ENCODE data around the gene RIN3. TPM values are rescaled to one million over a fixed set of nuclear protein-coding genes. Genes with fewer than 3 reads are reported as not detected.

Gene RIN3
- total RNA-seq, 6 experiments from 2014 or later: 10.7 to 20.4 (median 18.9) TPM

DNA sequence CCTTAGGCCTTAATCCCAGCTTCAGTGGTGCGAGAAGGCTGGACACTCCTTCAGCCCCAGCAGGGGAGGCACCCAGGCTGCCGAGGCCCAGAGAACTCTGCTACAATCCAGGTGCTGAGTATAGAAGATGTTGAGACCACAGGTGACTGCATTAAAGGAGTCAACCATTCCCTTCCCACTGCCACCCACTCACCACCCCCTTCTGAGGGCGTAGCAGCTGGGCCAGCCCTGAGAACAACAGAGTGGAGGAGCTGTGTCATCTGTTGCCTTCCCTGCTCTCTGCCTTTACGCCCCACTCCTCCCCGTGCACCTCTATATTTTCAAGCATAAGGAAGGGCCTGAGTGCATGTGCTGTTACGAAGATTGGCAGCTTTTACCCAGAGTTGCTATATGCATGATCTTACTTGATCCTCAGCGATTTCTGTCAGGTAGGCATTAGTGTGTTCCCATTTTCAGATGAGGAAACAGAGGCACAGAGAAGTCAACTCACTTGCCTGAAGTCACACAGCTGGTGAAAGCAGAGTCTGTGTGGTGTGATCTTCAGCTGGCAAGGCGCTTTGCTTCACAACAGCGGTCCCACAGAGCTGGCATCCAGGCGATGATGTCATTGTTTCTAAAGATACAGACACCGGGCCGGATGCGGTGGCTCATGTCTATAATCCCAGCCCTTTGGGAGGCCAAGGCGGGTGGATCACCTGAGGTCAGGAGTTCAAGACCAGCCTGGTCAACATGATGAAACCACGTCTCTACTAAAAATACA is 46.7 kb downstream of the RIN3 start:
- TF ChIP-seq, protein P1, sequence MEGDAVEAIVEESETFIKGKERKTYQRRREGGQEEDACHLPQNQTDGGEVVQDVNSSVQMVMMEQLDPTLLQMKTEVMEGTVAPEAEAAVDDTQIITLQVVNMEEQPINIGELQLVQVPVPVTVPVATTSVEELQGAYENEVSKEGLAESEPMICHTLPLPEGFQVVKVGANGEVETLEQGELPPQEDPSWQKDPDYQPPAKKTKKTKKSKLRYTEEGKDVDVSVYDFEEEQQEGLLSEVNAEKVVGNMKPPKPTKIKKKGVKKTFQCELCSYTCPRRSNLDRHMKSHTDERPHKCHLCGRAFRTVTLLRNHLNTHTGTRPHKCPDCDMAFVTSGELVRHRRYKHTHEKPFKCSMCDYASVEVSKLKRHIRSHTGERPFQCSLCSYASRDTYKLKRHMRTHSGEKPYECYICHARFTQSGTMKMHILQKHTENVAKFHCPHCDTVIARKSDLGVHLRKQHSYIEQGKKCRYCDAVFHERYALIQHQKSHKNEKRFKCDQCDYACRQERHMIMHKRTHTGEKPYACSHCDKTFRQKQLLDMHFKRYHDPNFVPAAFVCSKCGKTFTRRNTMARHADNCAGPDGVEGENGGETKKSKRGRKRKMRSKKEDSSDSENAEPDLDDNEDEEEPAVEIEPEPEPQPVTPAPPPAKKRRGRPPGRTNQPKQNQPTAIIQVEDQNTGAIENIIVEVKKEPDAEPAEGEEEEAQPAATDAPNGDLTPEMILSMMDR (IDR thresholded peaks at IDR 0.05): no peak
- no peak for TF ChIP-seq POLR2A (IDR thresholded peaks at IDR 0.05)
- no peaks in the 10 kb centered on the region for H3K9me3 ChIP-seq
- no peak for DNase-seq
- H3K36me3 ChIP-seq: peaks cover 0 to 4% (median 1%) of the 10 kb centered on the region in 4 donors
- no peak overlapping the region for H3K4me3 ChIP-seq
- H3K27ac ChIP-seq: no peak overlapping the region
- peaks cover 0 to 13% (median 0%) of the 10 kb centered on the region in 4 donors for H3K4me1 ChIP-seq
- intact Hi-C loops (cut with DNase I): no loop called here
- H3K27me3 ChIP-seq: no peaks in the 10 kb centered on the region
- no peak for ATAC-seq
- WGBS (ENCODE audit: insufficient coverage, low coverage, low lambda C conversion rate, missing lambda C conversion rate): 84% methylated on average over 8 of the region's 15 CpGs

DNA sequence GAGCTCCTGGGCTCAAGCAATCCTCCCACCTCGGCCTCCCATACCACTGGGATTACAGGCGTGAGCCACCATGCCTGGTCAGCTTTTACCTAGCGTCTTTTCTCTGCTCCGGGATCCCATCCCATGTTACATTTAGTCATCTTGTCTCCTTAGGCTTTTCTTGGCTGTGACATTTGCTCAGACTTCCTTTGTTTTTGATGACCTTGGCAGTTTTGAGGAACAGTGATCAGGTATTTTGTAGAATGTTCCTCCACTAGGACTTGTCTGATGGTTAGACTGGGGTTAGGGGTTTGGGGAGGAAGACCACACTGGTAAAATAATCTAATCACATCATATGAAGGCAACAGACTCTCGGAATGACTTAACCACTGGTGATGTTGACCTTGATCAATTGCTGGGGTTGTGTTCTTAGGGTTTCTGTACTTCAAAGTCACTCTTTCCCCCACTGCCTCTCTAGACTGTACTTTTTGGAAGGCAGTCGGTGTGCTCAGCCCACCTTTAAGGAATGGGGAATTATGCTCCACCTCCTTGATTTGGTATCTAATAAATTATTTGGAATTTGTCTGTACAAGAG is 48.4 kb downstream of the RIN3 start:
- DNase-seq: no peak
- no peak overlapping the region for H3K27ac ChIP-seq
- no peaks in the 10 kb centered on the region for H3K9me3 ChIP-seq
- ATAC-seq: no peak
- intact Hi-C loops (cut with DNase I): no loop called here
- no peak overlapping the region for H3K4me3 ChIP-seq
- peaks cover 0 to 1% (median 0%) of the 10 kb centered on the region in 4 donors for H3K36me3 ChIP-seq
- no peak for TF ChIP-seq POLR2A (IDR thresholded peaks at IDR 0.05)
- TF ChIP-seq, protein P1 (IDR thresholded peaks at IDR 0.05): no peak
- H3K4me1 ChIP-seq: peaks cover 0 to 10% (median 0%) of the 10 kb centered on the region in 4 donors
- 76% methylated on average over 6 of the region's 6 CpGs for WGBS (ENCODE audit: insufficient coverage, low coverage, low lambda C conversion rate, missing lambda C conversion rate)
- no peaks in the 10 kb centered on the region for H3K27me3 ChIP-seq

DNA sequence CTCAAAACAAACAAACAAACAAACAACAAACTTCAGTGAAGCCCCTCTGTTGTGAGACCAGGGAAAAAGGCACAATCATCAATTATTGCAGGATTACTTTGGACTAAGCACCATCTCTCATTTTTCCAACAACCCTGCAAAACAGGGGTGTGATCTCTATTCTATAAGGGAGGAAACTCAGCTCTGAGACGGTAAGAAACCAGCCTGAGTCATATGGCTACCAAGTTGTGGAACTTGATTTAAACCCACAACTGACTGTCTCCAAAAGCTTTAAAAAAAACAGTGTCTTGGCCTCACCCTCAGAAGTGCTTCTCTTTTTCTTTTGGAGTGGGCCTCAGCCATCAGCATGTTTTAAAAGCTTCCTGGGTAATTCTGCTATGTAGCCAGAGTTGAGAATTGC is 49.8 kb downstream of the RIN3 start:
- peaks cover 0 to 4% (median 0%) of the 10 kb centered on the region in 4 donors for H3K4me1 ChIP-seq
- TF ChIP-seq, protein P1 (IDR thresholded peaks at IDR 0.05): no peak
- TF ChIP-seq POLR2A (IDR thresholded peaks at IDR 0.05): no peak
- DNase-seq: no peak
- H3K27me3 ChIP-seq: no peaks in the 10 kb centered on the region
- intact Hi-C loops (cut with DNase I): no loop called here
- H3K9me3 ChIP-seq: no peaks in the 10 kb centered on the region
- no peak overlapping the region for H3K27ac ChIP-seq
- WGBS (ENCODE audit: insufficient coverage, low coverage, low lambda C conversion rate, missing lambda C conversion rate): 83% methylated on average over 1 of the region's 1 CpG
- ATAC-seq: peak; percentile 22 to 58 (median 49)
- no peak overlapping the region for H3K4me3 ChIP-seq
- H3K36me3 ChIP-seq: no peaks in the 10 kb centered on the region

DNA sequence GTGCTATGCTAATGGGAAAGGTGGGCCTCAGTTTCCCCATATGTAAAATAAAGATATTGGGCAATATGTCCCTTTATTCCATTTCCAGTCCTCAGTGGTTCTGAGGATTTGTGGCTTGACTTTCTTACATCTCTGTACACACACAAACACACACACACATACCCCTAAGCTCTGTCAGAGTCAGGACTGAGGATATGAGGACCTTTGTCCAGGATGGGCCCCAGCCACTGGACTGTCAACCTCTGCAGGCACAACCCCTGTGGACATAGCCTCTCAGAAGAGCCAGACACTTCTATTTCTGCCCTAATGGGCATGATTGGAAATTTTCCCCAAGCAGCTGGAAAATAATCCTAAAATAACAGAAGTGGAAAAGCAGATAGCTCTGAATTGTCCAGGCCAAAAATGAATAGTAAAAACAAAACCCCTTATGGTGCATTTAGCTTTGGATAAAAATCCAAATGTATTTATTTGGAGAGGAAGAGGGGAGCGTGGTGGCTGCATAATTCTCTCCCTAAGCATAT is 50.2 kb downstream of the RIN3 start:
- Histone ChIP-seq H3K4me1 (peaks cover 0 to 4% (median 0%) of the 10 kb centered on the region in 4 donors), H3K27me3 (no peaks in the 10 kb centered on the region), H3K36me3 (no peaks in the 10 kb centered on the region), H3K4me3 (no peak overlapping the region), H3K9me3 (no peaks in the 10 kb centered on the region), H3K27ac (no peak overlapping the region)
- DNase-seq (no peak), ATAC-seq (peak in 2 of 4 donors; percentile 15 to 28)
- no peak for TF ChIP-seq POLR2A (IDR thresholded peaks at IDR 0.05)
- TF ChIP-seq, protein P1 (IDR thresholded peaks at IDR 0.05): no peak
- intact Hi-C loops (cut with DNase I): no loop called here
- 83% methylated on average over 1 of the region's 1 CpG for WGBS (ENCODE audit: insufficient coverage, low coverage, low lambda C conversion rate, missing lambda C conversion rate)
